Stimulated activated memory B cell treated with anti-CD40 and anti-IgM and Interleukin-4, amounts not matched to agents 10 μg/mL and 1 μg/mL and 100 μg/mL, for 72 hours (primary cell): Measurements from ENCODE around the gene TACR2.
A peak's percentile ranks its signal among the peaks of the same experiment; 100 is the strongest.

Experiments
- ATAC-seq: fragments of 150-1000 bp; cut with Tn5 transposase; 2 replicates; pipeline ENCODE4 v1.10.0; 2021
- H3K27ac Mint-ChIP-seq: one replicate; pipeline ENCODE4 v1.8.0; 2022; ENCODE audit warnings: mild to moderate bottlenecking, mixed read lengths
- H3K27me3 Mint-ChIP-seq: one replicate; pipeline ENCODE4 v1.8.0; 2022; ENCODE audit warnings: mixed read lengths
- H3K36me3 Mint-ChIP-seq: one replicate; pipeline ENCODE4 v1.8.0; 2022; ENCODE audit warnings: mixed read lengths
- H3K4me1 Mint-ChIP-seq: one replicate; pipeline ENCODE4 v1.8.0; 2022; ENCODE audit warnings: mixed read lengths
- H3K4me3 Mint-ChIP-seq: one replicate; pipeline ENCODE4 v1.8.0; 2022; ENCODE audit warnings: mild to moderate bottlenecking, moderate library complexity, mixed read lengths
- H3K9me3 Mint-ChIP-seq: one replicate; pipeline ENCODE4 v1.8.0; 2022; ENCODE audit warnings: mixed read lengths

Gene TACR2

DNA sequence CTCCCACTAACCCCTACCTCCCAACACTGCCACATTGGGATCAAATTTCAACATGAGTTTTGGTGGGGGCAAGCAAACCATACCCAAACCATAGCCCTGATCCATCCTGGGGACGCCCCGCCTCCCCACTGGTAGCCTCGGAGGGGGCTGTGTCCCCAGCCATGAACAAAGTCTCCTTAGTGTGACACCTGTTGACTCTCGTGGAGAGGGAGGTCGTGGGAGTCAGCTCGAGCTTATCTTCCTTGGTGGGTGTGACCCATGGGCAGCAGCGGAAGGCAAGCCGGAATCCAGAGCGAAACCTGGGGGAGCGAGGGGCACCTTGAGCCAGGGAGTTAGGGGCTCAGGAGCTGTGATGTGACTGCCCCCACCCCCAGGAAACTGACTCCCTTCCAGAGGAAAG lies 11.9 kb downstream of the TACR2 start:
- Mint-ChIP-seq H3K9me3 (no peaks in the 10 kb centered on the region), H3K4me3 (no peak overlapping the region), H3K27ac (no peak overlapping the region), H3K27me3 (no peaks in the 10 kb centered on the region), H3K4me1 (peaks cover 30% of the 10 kb centered on the region), H3K36me3 (peaks cover 45% of the 10 kb centered on the region)
- ATAC-seq, result no peak

DNA sequence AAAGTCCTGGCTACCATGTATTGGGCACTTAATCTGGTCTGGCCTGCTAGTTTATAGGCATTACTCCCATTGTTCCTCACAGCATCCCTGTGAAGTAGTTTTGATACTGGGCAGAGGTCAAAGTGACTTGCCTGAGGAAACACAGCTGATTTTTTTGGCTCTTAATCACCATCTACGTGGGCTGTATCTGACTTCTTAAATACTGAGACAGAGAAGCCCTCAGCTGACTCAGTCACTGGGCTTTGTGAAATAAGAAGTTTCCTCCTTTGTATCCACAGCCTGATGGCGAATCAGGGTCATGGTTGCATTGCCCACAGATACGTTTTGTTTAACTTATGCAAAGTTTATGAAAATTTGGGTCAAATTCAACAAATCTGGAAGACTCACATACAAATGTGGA lies 13.2 kb downstream of the TACR2 start:
- no peak overlapping the region for H3K27ac Mint-ChIP-seq
- H3K36me3 Mint-ChIP-seq, result peaks cover 55% of the 10 kb centered on the region
- no peaks in the 10 kb centered on the region for H3K27me3 Mint-ChIP-seq
- no peak overlapping the region for H3K4me3 Mint-ChIP-seq
- peaks cover 19% of the 10 kb centered on the region for H3K4me1 Mint-ChIP-seq
- ATAC-seq, result no peak
- H3K9me3 Mint-ChIP-seq, result no peaks in the 10 kb centered on the region

DNA sequence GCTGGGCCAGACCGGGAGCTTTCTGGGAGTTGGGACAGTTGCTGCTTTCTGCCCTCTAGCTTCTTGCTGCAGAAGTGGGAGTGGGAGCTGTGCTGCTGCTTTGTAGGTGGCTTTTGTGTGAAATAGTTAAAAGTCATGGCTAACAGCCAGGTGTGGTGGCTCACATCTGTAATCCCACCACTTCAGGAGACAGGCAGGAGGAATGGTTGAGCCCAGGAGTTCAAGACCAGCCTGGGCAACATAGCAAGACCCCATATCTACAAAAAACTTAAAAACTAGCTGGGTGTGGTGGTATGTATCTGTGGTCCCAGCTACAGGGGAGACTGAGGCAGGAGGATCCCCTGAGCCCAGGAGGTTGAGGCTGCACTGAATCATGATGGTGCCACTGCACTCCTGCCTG lies 13.7 kb downstream of the TACR2 start:
- Mint-ChIP-seq H3K9me3 (no peaks in the 10 kb centered on the region), H3K36me3 (peaks cover 58% of the 10 kb centered on the region), H3K4me3 (no peak overlapping the region), H3K4me1 (peaks cover 15% of the 10 kb centered on the region), H3K27ac (no peak overlapping the region), H3K27me3 (no peaks in the 10 kb centered on the region)
- ATAC-seq, result no peak

GRCh38 chr10:69402386-69402785 lies 14.3 kb downstream of the TACR2 start:
- no peaks in the 10 kb centered on the region for H3K9me3 Mint-ChIP-seq
- H3K4me1 Mint-ChIP-seq, result peaks cover 8% of the 10 kb centered on the region
- H3K36me3 Mint-ChIP-seq, result peaks cover 58% of the 10 kb centered on the region
- no peak for ATAC-seq
- H3K27ac Mint-ChIP-seq, result no peak overlapping the region
- H3K27me3 Mint-ChIP-seq, result no peaks in the 10 kb centered on the region
- H3K4me3 Mint-ChIP-seq, result no peak overlapping the region

DNA sequence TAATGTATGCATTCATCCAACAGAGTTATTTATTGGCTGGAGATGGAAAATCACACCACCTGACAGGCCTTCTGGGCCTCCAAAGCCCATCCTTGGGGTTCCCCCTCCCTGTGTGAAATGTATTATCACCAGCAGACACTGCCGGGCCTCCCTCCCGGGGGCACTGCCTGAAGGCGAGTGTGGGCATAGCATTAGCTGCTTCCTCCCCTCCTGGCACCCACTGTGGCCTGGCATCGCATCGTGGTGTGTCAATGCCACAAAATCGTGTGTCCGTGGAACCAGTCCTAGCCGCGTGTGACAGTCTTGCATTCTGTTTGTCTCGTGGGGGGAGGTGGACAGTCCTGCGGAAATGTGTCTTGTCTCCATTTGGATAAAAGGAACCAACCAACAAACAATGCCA lies 15.3 kb downstream of the TACR2 start:
- ATAC-seq, result no peak
- no peaks in the 10 kb centered on the region for H3K27me3 Mint-ChIP-seq
- peaks cover 3% of the 10 kb centered on the region for H3K4me1 Mint-ChIP-seq
- no peak overlapping the region for H3K27ac Mint-ChIP-seq
- H3K36me3 Mint-ChIP-seq, result peaks cover 58% of the 10 kb centered on the region
- no peaks in the 10 kb centered on the region for H3K9me3 Mint-ChIP-seq
- no peak overlapping the region for H3K4me3 Mint-ChIP-seq

GRCh38 chr10:69400936-69401335 lies 15.8 kb downstream of the TACR2 start:
- Mint-ChIP-seq H3K27ac (no peak overlapping the region), H3K4me1 (no peaks in the 10 kb centered on the region), H3K27me3 (no peaks in the 10 kb centered on the region), H3K9me3 (no peaks in the 10 kb centered on the region), H3K4me3 (no peak overlapping the region), H3K36me3 (peaks cover 58% of the 10 kb centered on the region)
- no peak for ATAC-seq

GRCh38 chr10:69398466-69398865 lies 18.3 kb downstream of the TACR2 start:
- Mint-ChIP-seq H3K36me3 (peaks cover 53% of the 10 kb centered on the region), H3K27me3 (no peaks in the 10 kb centered on the region)
- no peak for ATAC-seq

DNA sequence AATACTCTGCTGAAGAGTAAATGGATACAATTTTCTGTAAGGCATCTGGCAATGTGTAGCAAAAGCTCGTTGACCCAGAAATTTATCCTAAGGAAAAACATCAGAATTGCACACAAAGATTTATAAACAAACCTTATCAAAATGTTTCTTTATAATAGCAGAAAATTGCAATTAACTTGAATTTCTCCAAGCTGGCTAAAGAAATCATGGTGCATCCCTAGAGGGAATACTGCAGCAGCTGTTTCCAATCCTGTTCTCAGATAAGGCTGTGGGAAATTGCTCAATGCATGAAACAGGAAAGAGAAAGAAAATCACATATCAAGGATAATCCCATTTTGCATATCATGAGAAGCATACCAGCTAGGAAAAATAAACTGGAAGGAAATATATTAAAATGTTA lies 18.7 kb downstream of the TACR2 start:
- no peak for ATAC-seq
- Mint-ChIP-seq H3K9me3 (no peaks in the 10 kb centered on the region), H3K4me3 (no peak overlapping the region)

More at GRCh38 chr10:69398466-69398865, 18.3 kb downstream of the TACR2 start:
- no peak overlapping the region for H3K4me3 Mint-ChIP-seq
- no peak overlapping the region for H3K27ac Mint-ChIP-seq
- H3K4me1 Mint-ChIP-seq, result no peaks in the 10 kb centered on the region
- H3K9me3 Mint-ChIP-seq, result no peaks in the 10 kb centered on the region

DNA sequence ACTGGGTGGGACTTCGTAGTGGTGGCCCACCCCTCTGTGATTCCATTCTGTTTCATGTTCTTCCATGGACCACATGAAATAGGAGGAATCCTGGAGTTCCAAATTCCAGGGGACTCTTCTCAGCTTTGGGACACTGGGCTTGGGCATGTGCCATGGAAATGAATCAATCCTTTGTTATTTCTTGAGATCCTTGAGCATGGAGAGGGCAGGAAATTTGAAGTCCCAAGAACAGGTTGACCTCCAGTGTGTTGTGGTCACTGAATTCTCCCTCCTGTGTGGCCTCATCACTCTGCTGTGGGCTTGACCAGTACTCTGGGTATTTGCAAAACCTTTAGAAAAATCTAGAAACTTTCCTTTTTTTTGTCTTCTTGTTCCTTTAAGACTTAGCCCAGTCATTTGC lies 22.7 kb downstream of the TACR2 start:
- Mint-ChIP-seq H3K9me3 (no peaks in the 10 kb centered on the region), H3K27ac (no peak overlapping the region), H3K4me3 (no peak overlapping the region), H3K36me3 (peaks cover 27% of the 10 kb centered on the region), H3K4me1 (peaks cover 24% of the 10 kb centered on the region), H3K27me3 (no peaks in the 10 kb centered on the region)
- ATAC-seq, result no peak

More for the DNA sequence above, 18.7 kb downstream of the TACR2 start:
- H3K27me3 Mint-ChIP-seq, result no peaks in the 10 kb centered on the region
- no peak overlapping the region for H3K27ac Mint-ChIP-seq
- H3K36me3 Mint-ChIP-seq, result peaks cover 53% of the 10 kb centered on the region
- no peaks in the 10 kb centered on the region for H3K4me1 Mint-ChIP-seq

DNA sequence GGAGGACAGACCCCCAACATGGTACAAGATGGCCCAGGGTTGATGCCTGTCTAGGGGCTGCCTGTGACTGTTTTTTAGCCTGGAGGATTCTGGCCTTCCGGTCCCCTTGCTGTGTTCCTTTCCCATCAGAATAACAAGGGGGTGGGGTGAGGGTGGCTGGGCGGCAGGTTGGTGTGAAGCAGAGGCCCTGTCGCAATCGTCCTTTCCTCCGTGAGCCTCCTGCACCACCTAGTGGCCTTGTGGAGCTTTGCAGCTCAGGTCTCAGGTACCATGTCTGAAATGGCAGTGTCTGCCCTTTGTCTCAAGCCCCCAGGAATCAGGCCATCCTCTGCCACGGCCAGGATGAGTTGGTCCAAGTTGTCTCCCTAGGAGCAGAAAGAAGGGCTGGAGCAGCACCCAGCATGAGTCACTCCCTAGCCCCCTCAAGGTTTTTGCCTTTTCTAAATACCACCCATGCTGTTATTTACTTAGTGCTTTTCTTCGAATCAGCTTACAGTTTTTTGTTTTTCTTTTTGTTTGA lies 24.2 kb downstream of the TACR2 start:
- Mint-ChIP-seq H3K27ac (no peak overlapping the region), H3K9me3 (no peaks in the 10 kb centered on the region), H3K4me3 (no peak overlapping the region), H3K4me1 (peaks cover 24% of the 10 kb centered on the region), H3K27me3 (no peaks in the 10 kb centered on the region), H3K36me3 (peaks cover 34% of the 10 kb centered on the region)
- ATAC-seq, result peak; percentile 93

DNA sequence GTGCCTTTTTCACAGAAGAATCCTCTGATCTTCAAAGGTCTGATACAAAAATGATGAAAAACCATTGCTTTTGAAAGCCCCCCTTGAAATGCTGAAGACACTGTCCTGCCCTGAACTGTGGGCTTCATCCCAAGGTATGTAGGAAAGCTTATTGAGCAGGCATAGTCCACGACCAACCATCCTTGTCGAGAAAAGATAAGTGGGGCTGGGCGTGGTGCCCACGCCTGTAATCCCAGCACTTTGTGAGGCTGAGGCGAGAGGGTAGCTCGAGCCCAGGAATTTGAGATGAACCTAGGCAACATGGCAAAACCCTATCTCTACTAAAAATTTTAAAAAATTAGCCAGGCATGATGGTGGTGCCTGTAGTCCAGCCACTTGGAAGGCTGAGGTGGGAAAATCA lies 25.6 kb downstream of the TACR2 start:
- ATAC-seq, result no peak
- Mint-ChIP-seq H3K27ac (no peak overlapping the region), H3K9me3 (no peaks in the 10 kb centered on the region), H3K4me1 (peaks cover 24% of the 10 kb centered on the region), H3K27me3 (no peaks in the 10 kb centered on the region), H3K4me3 (no peak overlapping the region), H3K36me3 (peaks cover 45% of the 10 kb centered on the region)

- peaks cover 24% of the 10 kb centered on the region for H3K4me1 Mint-ChIP-seq
- H3K9me3 Mint-ChIP-seq, result no peaks in the 10 kb centered on the region
- H3K27me3 Mint-ChIP-seq, result no peaks in the 10 kb centered on the region
- peak overlapping the region; percentile 45 for H3K27ac Mint-ChIP-seq
- no peak overlapping the region for H3K4me3 Mint-ChIP-seq
- H3K36me3 Mint-ChIP-seq, result peaks cover 53% of the 10 kb centered on the region
- no peak for ATAC-seq
Observed at GRCh38 chr10:69389827-69390490, 26.8 kb downstream of the TACR2 start.

DNA sequence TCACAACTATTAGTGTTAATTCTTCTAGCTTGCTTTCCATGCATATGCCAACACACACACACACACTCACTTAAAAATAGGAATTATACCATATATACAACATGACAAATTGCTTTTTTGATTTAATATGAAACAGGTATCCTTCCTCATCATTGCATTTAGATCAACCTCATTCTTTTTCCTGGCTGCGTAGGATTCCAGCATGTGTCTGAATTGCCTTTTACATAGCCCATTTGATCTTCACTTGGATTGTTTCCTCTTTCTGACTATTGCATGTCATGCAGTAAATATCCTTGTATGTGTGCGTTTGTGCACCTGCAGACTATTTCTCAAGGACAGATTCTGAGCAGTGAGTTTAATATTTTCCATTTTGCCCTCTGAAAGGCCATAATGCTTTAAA lies 28.2 kb downstream of the TACR2 start:
- peaks cover 59% of the 10 kb centered on the region for H3K36me3 Mint-ChIP-seq
- peaks cover 24% of the 10 kb centered on the region for H3K4me1 Mint-ChIP-seq
- no peak for ATAC-seq
- no peak overlapping the region for H3K4me3 Mint-ChIP-seq
- no peaks in the 10 kb centered on the region for H3K9me3 Mint-ChIP-seq
- no peaks in the 10 kb centered on the region for H3K27me3 Mint-ChIP-seq
- H3K27ac Mint-ChIP-seq, result no peak overlapping the region

- no peak for ATAC-seq
- Mint-ChIP-seq H3K4me1 (peaks cover 22% of the 10 kb centered on the region), H3K27me3 (no peaks in the 10 kb centered on the region), H3K9me3 (no peaks in the 10 kb centered on the region), H3K4me3 (no peak overlapping the region), H3K27ac (no peak overlapping the region), H3K36me3 (peaks cover 63% of the 10 kb centered on the region)
Observed at GRCh38 chr10:69387500-69387899, 29.2 kb downstream of the TACR2 start.

DNA sequence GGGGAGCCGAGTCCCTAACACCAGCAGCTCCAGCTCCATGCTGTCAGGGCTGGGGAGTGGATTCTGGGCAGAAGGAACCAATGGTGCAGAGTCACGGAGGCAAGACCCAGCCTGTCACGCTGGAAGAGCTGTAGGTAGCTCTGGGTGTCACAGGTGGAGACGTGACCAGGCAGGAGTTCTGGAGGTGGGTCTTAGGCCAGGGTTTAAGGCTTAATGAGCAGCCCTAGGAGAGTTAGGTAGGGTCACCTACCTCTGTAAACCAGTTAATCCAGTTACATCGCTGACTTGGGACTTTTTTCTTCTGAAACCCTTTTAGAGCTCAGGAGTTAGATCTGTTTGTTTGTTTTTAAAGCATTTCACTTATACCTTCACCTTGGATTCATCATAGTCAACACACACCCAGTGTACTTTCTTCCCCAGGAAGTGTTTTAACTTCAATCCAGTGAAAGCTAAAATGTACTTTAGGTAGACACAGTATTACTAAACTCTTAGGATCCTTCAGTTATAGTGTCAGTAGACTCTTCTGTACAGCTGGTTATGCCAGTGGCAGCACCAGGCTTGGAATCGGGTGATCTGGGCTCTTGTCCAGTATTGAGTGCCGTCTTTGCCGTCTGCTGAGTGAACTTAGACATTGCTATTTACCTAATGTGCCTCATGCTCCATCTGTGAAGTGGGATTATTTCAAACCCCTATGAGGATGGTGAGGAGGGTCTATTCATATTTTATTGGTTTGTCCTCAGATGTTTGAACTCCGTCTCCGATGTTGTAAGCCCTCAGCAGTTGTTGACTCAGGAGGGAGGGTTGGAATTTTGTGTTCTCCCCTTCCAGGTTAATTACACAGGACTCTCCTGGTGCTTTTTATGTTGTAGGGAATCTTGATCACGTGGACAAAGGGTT lies 31.0 kb downstream of the TACR2 start:
- Mint-ChIP-seq H3K27ac (no peak overlapping the region), H3K4me1 (peaks cover 13% of the 10 kb centered on the region), H3K36me3 (peaks cover 77% of the 10 kb centered on the region)

DNA sequence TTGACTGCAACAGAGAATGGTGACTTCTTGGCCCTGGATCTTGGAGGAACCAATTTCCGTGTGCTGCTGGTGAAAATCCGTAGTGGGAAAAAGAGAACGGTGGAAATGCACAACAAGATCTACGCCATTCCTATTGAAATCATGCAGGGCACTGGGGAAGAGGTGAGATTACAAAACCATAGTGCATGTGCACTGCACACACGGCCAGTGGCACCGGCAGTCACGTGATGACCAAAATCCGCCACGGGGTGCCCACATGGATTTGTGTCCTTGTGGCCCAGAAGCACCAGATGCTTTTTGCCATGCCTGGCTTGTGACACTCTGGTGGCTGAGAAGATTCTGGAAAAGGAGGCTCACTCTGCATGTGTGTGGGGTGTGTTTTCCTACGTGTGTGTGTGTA lies 32.4 kb downstream of the TACR2 start:
- H3K27me3 Mint-ChIP-seq, result no peaks in the 10 kb centered on the region
- no peaks in the 10 kb centered on the region for H3K9me3 Mint-ChIP-seq
- no peak for ATAC-seq
- peaks cover under 1% of the 10 kb centered on the region for H3K4me1 Mint-ChIP-seq
- no peak overlapping the region for H3K4me3 Mint-ChIP-seq
- H3K27ac Mint-ChIP-seq, result no peak overlapping the region
- peaks cover 79% of the 10 kb centered on the region for H3K36me3 Mint-ChIP-seq

More for the DNA sequence above, 31.0 kb downstream of the TACR2 start:
- no peaks in the 10 kb centered on the region for H3K9me3 Mint-ChIP-seq
- no peak for ATAC-seq
- H3K27me3 Mint-ChIP-seq, result no peaks in the 10 kb centered on the region
- no peak overlapping the region for H3K4me3 Mint-ChIP-seq
